C4-2B (cell line): Measurements from ENCODE around the gene ERBB3.

Source experiments
- CTCF ChIP-seq: fragments of 450-650 bp; conservative IDR thresholded peaks from 2 replicates; pipeline ENCODE4 v1.5.1; 2017; ENCODE audit warnings: mild to moderate bottlenecking
- ZFX ChIP-seq: fragments of 450-650 bp; IDR thresholded peaks from 2 replicates; pipeline ENCODE4 v1.6.1; 2017

- TF ChIP-seq CTCF: no peak
- no peak for TF ChIP-seq ZFX
Observed at GRCh38 chr12:56040963-56041551, 38.9 kb upstream of the ERBB3 start.
